ENCODE results near the gene AQP1.

GRCh38 chr7:30929686-30930085 is 18.0 kb downstream of the AQP1 start:
- TF ChIP-seq CTCF (conservative IDR thresholded peaks at IDR 0.05; ENCODE audit: low read depth, low read length), result no peak
- no peak for TF ChIP-seq EZH2 (IDR thresholded peaks at IDR 0.05; ENCODE audit: borderline replicate concordance, low read depth, low read length, poor library complexity, severe bottlenecking)
